Neural progenitor cell (in vitro differentiated cells): ENCODE data around the gene ABI3BP. TPM values are rescaled to one million over a fixed set of nuclear protein-coding genes. Genes with fewer than 3 reads are reported as not detected.
A peak's percentile ranks its signal among the peaks of the same experiment; 100 is the strongest.

Experiments used
- DNase-seq: peaks from one replicate; pipeline ENCODE4 v3.0.0-alpha.2; 2016; ENCODE audit warnings: low spot score
- H2AFZ ChIP-seq: fragments of 200-600 bp; sonication (generic); replicated peaks from 2 replicates; pipeline ENCODE4 v1.6.1; 2016; ENCODE audit warnings: antibody characterized with exemption
- H3F3A ChIP-seq: fragments of 200-600 bp; sonication (generic); 2 replicates; pipeline ENCODE4 v1.6.1; 2016; ENCODE audit warnings: antibody characterized with exemption, low read depth
- H3K27ac ChIP-seq: fragments of 200-600 bp; sonication (generic); 2 replicates; pipeline ENCODE4 v1.5.1; 2016; ENCODE audit warnings: mild to moderate bottlenecking
- H3K27me3 ChIP-seq: fragments of 200-600 bp; sonication (generic); 2 replicates; pipeline ENCODE4 v1.6.1; 2016; ENCODE audit warnings: mild to moderate bottlenecking, moderate library complexity
- H3K36me3 ChIP-seq: fragments of 200-600 bp; sonication (generic); 2 replicates; pipeline ENCODE4 v1.5.1; 2016
- H3K4me1 ChIP-seq: fragments of 200-600 bp; sonication (generic); 2 replicates; pipeline ENCODE4 v1.6.1; 2016; ENCODE audit warnings: mixed run types
- H3K4me2 ChIP-seq: fragments of 200-600 bp; sonication (generic); 2 replicates; pipeline ENCODE4 v1.6.1; 2016
- H3K4me3 ChIP-seq: fragments of 200-600 bp; sonication (generic); 2 replicates; pipeline ENCODE4 v1.5.1; 2016
- H3K79me2 ChIP-seq: fragments of 200-600 bp; sonication (generic); 2 replicates; pipeline ENCODE4 v1.6.1; 2016; ENCODE audit warnings: low read depth
- H3K9ac ChIP-seq: fragments of 200-600 bp; sonication (generic); 2 replicates; pipeline ENCODE4 v1.6.1; 2016
- H3K9me3 ChIP-seq: fragments of 200-600 bp; sonication (generic); 2 replicates; pipeline ENCODE4 v1.5.1; 2016; ENCODE audit warnings: low read depth
- H4K20me1 ChIP-seq: fragments of 200-600 bp; sonication (generic); 2 replicates; pipeline ENCODE4 v1.6.1; 2016; ENCODE audit warnings: low read depth
- H3K27ac Mint-ChIP-seq: 3 replicates; pipeline ENCODE4 v1.8.0; 2021; ENCODE audit warnings: mixed read lengths
- H3K27me3 Mint-ChIP-seq: 2 replicates; pipeline ENCODE4 v1.8.0; 2022; ENCODE audit warnings: low read depth, mild to moderate bottlenecking, inconsistent platforms, moderate library complexity, mixed read lengths; ENCODE audit not compliant: insufficient read depth
- H3K36me3 Mint-ChIP-seq: 3 replicates; pipeline ENCODE4 v1.8.0; 2021; ENCODE audit warnings: mixed read lengths
- H3K4me1 Mint-ChIP-seq: 3 replicates; pipeline ENCODE4 v1.8.0; 2021; ENCODE audit warnings: mixed read lengths
- H3K4me3 Mint-ChIP-seq: 3 replicates; pipeline ENCODE4 v1.8.0; 2021; ENCODE audit warnings: mild to moderate bottlenecking, moderate library complexity, mixed read lengths
- H3K9me3 Mint-ChIP-seq: 3 replicates; pipeline ENCODE4 v1.8.0; 2020; ENCODE audit warnings: mixed read lengths
- EZH2 ChIP-seq: fragments of 200-600 bp; sonication (generic); IDR thresholded peaks from 2 replicates; pipeline ENCODE4 v1.6.1; 2017; ENCODE audit warnings: antibody characterized with exemption, mild to moderate bottlenecking, moderate library complexity
- EZH2phosphoT487 ChIP-seq: fragments of 200-600 bp; sonication (generic); IDR thresholded peaks from 2 replicates; pipeline ENCODE4 v1.6.1; 2017; ENCODE audit warnings: antibody characterized with exemption
- total RNA-seq: library from RNA; depleted of rRNA; stranded (reverse); fragments of >200 nt; gene quantifications from 2 replicates; pipeline ENCODE4 v1.2.3, GENCODE V29; 2015; ENCODE audit warnings: low replicate concordance
- TF ChIP-seq, protein P1 (sequence below): fragments of 200-600 bp; sonication (generic); IDR thresholded peaks from 2 replicates; pipeline ENCODE4 v1.5.1; 2017; ENCODE audit warnings: antibody characterized with exemption, mild to moderate bottlenecking

Gene ABI3BP
- total RNA-seq, 1 donor from 2014 or later = not detected

- H3K9me3 ChIP-seq = no peaks in the 10 kb centered on the region
- no peaks in the 10 kb centered on the region for H3K9me3 Mint-ChIP-seq
- no peaks in the 10 kb centered on the region for H4K20me1 ChIP-seq
- H3K4me2 ChIP-seq = no peak overlapping the region
- no peaks in the 10 kb centered on the region for H3K36me3 ChIP-seq
- H3K4me1 Mint-ChIP-seq = peaks cover 2% of the 10 kb centered on the region
- no peaks in the 10 kb centered on the region for H3K36me3 Mint-ChIP-seq
- TF ChIP-seq, protein P1, sequence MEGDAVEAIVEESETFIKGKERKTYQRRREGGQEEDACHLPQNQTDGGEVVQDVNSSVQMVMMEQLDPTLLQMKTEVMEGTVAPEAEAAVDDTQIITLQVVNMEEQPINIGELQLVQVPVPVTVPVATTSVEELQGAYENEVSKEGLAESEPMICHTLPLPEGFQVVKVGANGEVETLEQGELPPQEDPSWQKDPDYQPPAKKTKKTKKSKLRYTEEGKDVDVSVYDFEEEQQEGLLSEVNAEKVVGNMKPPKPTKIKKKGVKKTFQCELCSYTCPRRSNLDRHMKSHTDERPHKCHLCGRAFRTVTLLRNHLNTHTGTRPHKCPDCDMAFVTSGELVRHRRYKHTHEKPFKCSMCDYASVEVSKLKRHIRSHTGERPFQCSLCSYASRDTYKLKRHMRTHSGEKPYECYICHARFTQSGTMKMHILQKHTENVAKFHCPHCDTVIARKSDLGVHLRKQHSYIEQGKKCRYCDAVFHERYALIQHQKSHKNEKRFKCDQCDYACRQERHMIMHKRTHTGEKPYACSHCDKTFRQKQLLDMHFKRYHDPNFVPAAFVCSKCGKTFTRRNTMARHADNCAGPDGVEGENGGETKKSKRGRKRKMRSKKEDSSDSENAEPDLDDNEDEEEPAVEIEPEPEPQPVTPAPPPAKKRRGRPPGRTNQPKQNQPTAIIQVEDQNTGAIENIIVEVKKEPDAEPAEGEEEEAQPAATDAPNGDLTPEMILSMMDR = no peak
- no peak for TF ChIP-seq EZH2phosphoT487
- no peak for TF ChIP-seq EZH2
- H2AFZ ChIP-seq = peak overlapping the region; percentile 46
- no peaks in the 10 kb centered on the region for H3F3A ChIP-seq
- no peak overlapping the region for H3K27ac ChIP-seq
- DNase-seq = no peak
- H3K27me3 ChIP-seq = no peaks in the 10 kb centered on the region
- no peak overlapping the region for H3K4me3 Mint-ChIP-seq
- no peaks in the 10 kb centered on the region for H3K79me2 ChIP-seq
- no peaks in the 10 kb centered on the region for H3K27me3 Mint-ChIP-seq
- H3K4me3 ChIP-seq = no peak overlapping the region
- no peak overlapping the region for H3K27ac Mint-ChIP-seq
- no peaks in the 10 kb centered on the region for H3K4me1 ChIP-seq
- no peak overlapping the region for H3K9ac ChIP-seq
These were observed 10.5 kb downstream of the ABI3BP start for GRCh38 chr3:100982710-100983109.

DNA sequence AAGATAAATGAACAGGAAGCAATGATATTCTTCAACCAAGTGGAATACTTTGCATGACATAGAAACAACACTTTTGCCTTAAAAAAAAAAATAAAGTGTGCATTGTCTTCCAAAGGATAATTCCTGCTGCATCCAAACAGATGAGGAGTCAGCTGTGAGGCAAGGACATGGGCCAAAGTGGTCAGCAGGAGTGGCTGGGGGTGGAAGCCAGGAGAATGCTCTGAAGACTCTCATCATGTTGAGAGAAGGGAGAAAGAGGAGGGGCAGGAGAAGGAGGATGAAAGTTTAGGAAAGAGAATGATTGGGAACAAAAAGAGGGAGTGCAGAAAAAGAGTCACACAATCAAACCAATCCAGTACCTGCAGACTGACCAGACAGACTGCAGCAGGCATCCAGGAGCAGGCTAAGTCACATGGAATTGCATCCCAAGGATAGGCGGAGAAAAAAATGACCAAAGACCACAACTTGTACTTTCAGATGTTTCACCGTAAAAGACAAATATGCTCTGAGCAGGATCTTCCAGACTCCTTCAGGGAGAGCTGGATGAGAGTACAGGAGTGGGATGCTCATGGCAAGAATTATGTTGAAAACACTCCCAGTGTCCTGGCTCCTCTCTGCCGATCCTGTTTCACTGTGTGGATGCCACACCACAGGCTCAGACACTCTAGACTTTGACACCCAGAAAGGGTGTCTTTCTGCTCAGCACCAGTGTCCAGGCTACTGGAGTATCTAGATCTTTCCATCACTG lies 11.9 kb downstream of the ABI3BP start:
- no peak overlapping the region for H3K4me2 ChIP-seq
- H4K20me1 ChIP-seq = no peaks in the 10 kb centered on the region
- no peaks in the 10 kb centered on the region for H3K79me2 ChIP-seq
- H3K4me3 Mint-ChIP-seq = no peak overlapping the region
- H3K36me3 ChIP-seq = no peaks in the 10 kb centered on the region
- H3F3A ChIP-seq = no peaks in the 10 kb centered on the region
- peaks cover 2% of the 10 kb centered on the region for H3K4me1 Mint-ChIP-seq
- H3K9me3 ChIP-seq = no peaks in the 10 kb centered on the region
- peak overlapping the region; percentile 38 for H2AFZ ChIP-seq
- no peaks in the 10 kb centered on the region for H3K27me3 ChIP-seq
- no peak for TF ChIP-seq EZH2
- no peak for TF ChIP-seq EZH2phosphoT487
- TF ChIP-seq, protein P1 = no peak
- no peak overlapping the region for H3K4me3 ChIP-seq
- H3K27ac ChIP-seq = no peak overlapping the region
- no peaks in the 10 kb centered on the region for H3K4me1 ChIP-seq
- H3K27ac Mint-ChIP-seq = no peak overlapping the region
- H3K9ac ChIP-seq = no peak overlapping the region
- DNase-seq = no peak
- H3K36me3 Mint-ChIP-seq = no peaks in the 10 kb centered on the region
- H3K9me3 Mint-ChIP-seq = no peaks in the 10 kb centered on the region
- no peaks in the 10 kb centered on the region for H3K27me3 Mint-ChIP-seq

- no peaks in the 10 kb centered on the region for H3K27me3 Mint-ChIP-seq
- no peaks in the 10 kb centered on the region for H3K4me1 ChIP-seq
- H3K79me2 ChIP-seq = no peaks in the 10 kb centered on the region
- no peak for DNase-seq
- TF ChIP-seq EZH2 (no peak), EZH2phosphoT487 (no peak)
- TF ChIP-seq, protein P1 = no peak
- peaks cover 2% of the 10 kb centered on the region for H3K4me1 Mint-ChIP-seq
- no peak overlapping the region for H3K4me3 Mint-ChIP-seq
- no peaks in the 10 kb centered on the region for H3K9me3 Mint-ChIP-seq
- no peaks in the 10 kb centered on the region for H3K36me3 ChIP-seq
- H3K4me3 ChIP-seq = no peak overlapping the region
- no peak overlapping the region for H3K27ac Mint-ChIP-seq
- no peak overlapping the region for H3K9ac ChIP-seq
- no peak overlapping the region for H3K27ac ChIP-seq
- no peaks in the 10 kb centered on the region for H3K36me3 Mint-ChIP-seq
- H3K27me3 ChIP-seq = no peaks in the 10 kb centered on the region
- H3K9me3 ChIP-seq = no peaks in the 10 kb centered on the region
- H4K20me1 ChIP-seq = no peaks in the 10 kb centered on the region
- no peaks in the 10 kb centered on the region for H3F3A ChIP-seq
- no peak overlapping the region for H3K4me2 ChIP-seq
- no peak overlapping the region for H2AFZ ChIP-seq
These were observed 15.1 kb downstream of the ABI3BP start for GRCh38 chr3:100978011-100978659.
